HUES48 (cell line): ENCODE results near the gene ZNF292.

ENCODE experiments used
- H3K27ac ChIP-seq: one replicate; pipeline ENCODE4 v1.7.0; 2013; ENCODE audit warnings: low read depth, low read length, inconsistent platforms
- H3K27me3 ChIP-seq: 2 replicates; pipeline ENCODE4 v1.6.1; 2013; ENCODE audit warnings: mild to moderate bottlenecking, low read length; ENCODE audit not compliant: control insufficient read depth, insufficient read depth
- H3K36me3 ChIP-seq: 2 replicates; pipeline ENCODE4 v1.6.1; 2013; ENCODE audit warnings: low read length; ENCODE audit not compliant: control insufficient read depth, insufficient read depth
- H3K4me1 ChIP-seq: 2 replicates; pipeline ENCODE4 v1.6.1; 2013; ENCODE audit warnings: mild to moderate bottlenecking, low read length; ENCODE audit not compliant: control insufficient read depth, insufficient read depth
- H3K4me3 ChIP-seq: 2 replicates; pipeline ENCODE4 v1.5.1; 2013; ENCODE audit warnings: mild to moderate bottlenecking, low read depth, low read length
- H3K9ac ChIP-seq: 2 replicates; pipeline ENCODE4 v1.6.1; 2013; ENCODE audit warnings: mild to moderate bottlenecking, low read depth, low read length, moderate library complexity
- H3K9me3 ChIP-seq: 2 replicates; pipeline ENCODE4 v1.6.1; 2013; ENCODE audit warnings: low read length; ENCODE audit not compliant: control insufficient read depth, insufficient read depth

ZNF292 gene

GRCh38 chr6:87164004-87164403 lies 8.6 kb downstream of the ZNF292 start:
- Histone ChIP-seq H3K9ac (no peak overlapping the region), H3K27me3 (no peaks in the 10 kb centered on the region), H3K4me3 (no peak overlapping the region), H3K36me3 (no peaks in the 10 kb centered on the region), H3K9me3 (no peaks in the 10 kb centered on the region), H3K27ac (no peak overlapping the region), H3K4me1 (peaks cover 41% of the 10 kb centered on the region)

GRCh38 chr6:87164506-87164905 lies 9.1 kb downstream of the ZNF292 start:
- Histone ChIP-seq H3K9me3 (no peaks in the 10 kb centered on the region), H3K36me3 (no peaks in the 10 kb centered on the region), H3K27ac (no peak overlapping the region), H3K4me3 (no peak overlapping the region), H3K27me3 (no peaks in the 10 kb centered on the region), H3K4me1 (peaks cover 45% of the 10 kb centered on the region), H3K9ac (no peak overlapping the region)

DNA sequence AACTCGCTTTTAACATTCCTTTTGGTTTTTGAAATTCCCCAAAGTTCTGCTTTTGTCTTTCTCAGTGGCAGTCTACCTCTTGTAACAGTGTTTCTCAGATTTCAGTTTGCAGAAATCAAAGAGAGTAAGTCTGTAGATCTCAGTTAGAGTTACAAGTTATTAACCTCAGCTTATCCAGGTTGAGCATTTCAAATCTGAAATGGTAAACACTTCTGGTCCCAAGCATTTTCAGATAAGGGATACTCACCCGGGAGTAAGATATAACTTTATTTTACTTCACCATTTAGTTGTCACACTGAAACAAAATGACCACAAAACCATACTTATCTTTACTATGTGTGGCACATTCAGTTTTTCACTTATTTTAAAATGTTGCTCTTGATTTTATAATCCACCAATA lies 9.8 kb downstream of the ZNF292 start:
- no peaks in the 10 kb centered on the region for H3K27me3 ChIP-seq
- H3K9me3 ChIP-seq: no peaks in the 10 kb centered on the region
- H3K9ac ChIP-seq: no peak overlapping the region
- no peak overlapping the region for H3K4me3 ChIP-seq
- H3K4me1 ChIP-seq: peaks cover 52% of the 10 kb centered on the region
- H3K27ac ChIP-seq: no peak overlapping the region
- H3K36me3 ChIP-seq: no peaks in the 10 kb centered on the region

DNA sequence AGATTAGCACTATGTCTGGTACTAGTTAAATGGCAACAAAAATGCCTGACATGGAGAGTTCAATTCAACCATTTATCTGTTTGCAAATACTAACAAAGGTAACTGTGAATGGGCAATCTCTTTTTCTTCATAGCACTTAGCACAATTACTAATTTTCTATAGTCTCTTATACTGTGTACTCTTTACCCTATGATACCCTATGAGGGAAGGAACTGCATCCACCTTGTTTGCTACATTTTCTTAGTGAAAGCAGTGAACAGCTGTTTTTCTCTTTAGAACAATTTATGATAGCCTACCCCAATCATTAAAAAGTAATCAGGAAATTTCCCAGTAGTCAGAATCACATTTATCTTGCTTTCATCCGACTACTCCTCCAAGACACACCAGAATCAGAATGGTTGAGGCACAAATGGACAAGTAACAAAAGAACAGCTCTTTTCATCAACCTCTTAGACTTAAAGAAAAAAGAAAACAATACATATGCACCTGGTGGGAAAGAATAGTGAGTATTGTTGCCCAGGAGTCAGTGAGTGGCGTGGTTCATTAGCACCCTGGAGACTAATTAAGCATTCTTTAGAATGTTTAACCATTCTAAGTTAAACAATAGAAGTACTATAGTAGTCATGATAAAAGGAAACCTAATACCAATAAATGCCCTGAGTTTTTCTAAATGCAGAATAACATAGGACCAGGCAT lies 16.7 kb downstream of the ZNF292 start:
- Histone ChIP-seq H3K9ac (peak overlapping the region; percentile 23; the same call in 1 of the 2 replicates), H3K36me3 (no peaks in the 10 kb centered on the region), H3K27me3 (no peaks in the 10 kb centered on the region), H3K4me1 (peaks cover 76% of the 10 kb centered on the region), H3K9me3 (no peaks in the 10 kb centered on the region), H3K27ac (peak overlapping the region; percentile 77), H3K4me3 (peak overlapping the region; percentile 28)

GRCh38 chr6:87174078-87174579 lies 18.8 kb downstream of the ZNF292 start:
- Histone ChIP-seq H3K9me3 (no peaks in the 10 kb centered on the region), H3K36me3 (no peaks in the 10 kb centered on the region), H3K27me3 (no peaks in the 10 kb centered on the region), H3K27ac (no peak overlapping the region), H3K9ac (no peak overlapping the region), H3K4me1 (peaks cover 83% of the 10 kb centered on the region), H3K4me3 (no peak overlapping the region)

GRCh38 chr6:87176493-87176892 lies 21.1 kb downstream of the ZNF292 start:
- Histone ChIP-seq H3K4me1 (peaks cover 83% of the 10 kb centered on the region), H3K9me3 (no peaks in the 10 kb centered on the region), H3K9ac (no peak overlapping the region), H3K27ac (no peak overlapping the region), H3K27me3 (no peaks in the 10 kb centered on the region), H3K4me3 (no peak overlapping the region), H3K36me3 (no peaks in the 10 kb centered on the region)

- Histone ChIP-seq H3K4me3 (0 out of 2 replicates have a peak overlapping the region, but pooled peaks have one; percentile 1), H3K4me1 (peaks cover 74% of the 10 kb centered on the region), H3K27me3 (no peaks in the 10 kb centered on the region), H3K9ac (0 out of 2 replicates have a peak overlapping the region, but pooled peaks have one; percentile 30), H3K36me3 (peaks cover 9% of the 10 kb centered on the region; the same call in 1 of the 2 replicates), H3K27ac (peak overlapping the region; percentile 61), H3K9me3 (no peaks in the 10 kb centered on the region)
These were observed 24.9 kb downstream of the ZNF292 start for GRCh38 chr6:87180105-87180728.

DNA sequence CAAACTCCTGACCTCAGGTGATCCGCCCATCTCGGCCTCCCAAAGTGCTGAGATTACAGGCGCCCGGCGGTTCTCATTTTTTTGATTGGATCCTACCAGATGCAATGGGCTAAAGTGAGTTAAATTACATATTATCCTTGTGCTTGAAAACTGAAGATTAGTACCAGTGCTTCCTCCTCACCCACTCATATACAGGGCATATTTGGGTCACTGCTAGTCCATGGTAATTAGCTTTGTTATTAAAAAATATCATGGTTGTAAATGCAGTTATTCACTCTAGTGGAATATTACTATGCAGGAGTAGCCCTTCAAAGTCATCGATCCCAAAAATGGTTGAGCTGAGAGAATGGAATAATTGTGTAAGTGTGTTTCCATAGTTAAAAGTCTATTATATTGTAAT lies 26.5 kb downstream of the ZNF292 start:
- Histone ChIP-seq H3K4me3 (no peak overlapping the region), H3K27ac (no peak overlapping the region), H3K9ac (no peak overlapping the region), H3K4me1 (peaks cover 72% of the 10 kb centered on the region), H3K27me3 (no peaks in the 10 kb centered on the region), H3K9me3 (no peaks in the 10 kb centered on the region), H3K36me3 (peaks cover 20% of the 10 kb centered on the region)

DNA sequence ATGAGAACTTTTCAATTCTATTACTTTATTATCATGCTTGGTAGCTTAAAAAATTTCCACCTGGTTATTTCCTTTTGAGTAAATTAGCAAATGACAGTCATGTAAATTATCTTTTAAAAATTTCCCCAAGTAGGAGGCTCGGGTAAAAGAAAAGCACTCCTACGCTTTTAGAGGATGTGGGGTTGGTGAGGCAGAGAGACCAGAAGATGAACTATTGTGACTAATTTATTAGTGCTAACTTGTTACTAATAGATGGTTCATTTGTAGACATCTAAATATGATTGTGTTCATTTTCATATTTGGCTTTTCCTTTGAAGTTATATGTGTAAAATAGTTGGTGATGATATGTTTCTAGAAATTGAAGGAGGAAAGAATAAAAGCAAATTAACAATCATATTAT lies 27.0 kb downstream of the ZNF292 start:
- Histone ChIP-seq H3K9me3 (no peaks in the 10 kb centered on the region), H3K4me3 (no peak overlapping the region), H3K4me1 (peaks cover 70% of the 10 kb centered on the region), H3K27ac (no peak overlapping the region), H3K36me3 (peaks cover 20% of the 10 kb centered on the region), H3K27me3 (no peaks in the 10 kb centered on the region), H3K9ac (no peak overlapping the region)

- Histone ChIP-seq H3K4me3 (no peak overlapping the region), H3K27me3 (no peaks in the 10 kb centered on the region), H3K9me3 (no peaks in the 10 kb centered on the region), H3K36me3 (peaks cover 20% of the 10 kb centered on the region), H3K9ac (no peak overlapping the region), H3K27ac (no peak overlapping the region), H3K4me1 (peaks cover 63% of the 10 kb centered on the region)
These were observed 27.6 kb downstream of the ZNF292 start for GRCh38 chr6:87182940-87183339.

- no peaks in the 10 kb centered on the region for H3K9me3 ChIP-seq
- H3K36me3 ChIP-seq: peaks cover 20% of the 10 kb centered on the region
- no peak overlapping the region for H3K9ac ChIP-seq
- H3K4me1 ChIP-seq: peaks cover 56% of the 10 kb centered on the region
- no peak overlapping the region for H3K27ac ChIP-seq
- no peak overlapping the region for H3K4me3 ChIP-seq
- no peaks in the 10 kb centered on the region for H3K27me3 ChIP-seq
These were observed 28.3 kb downstream of the ZNF292 start for GRCh38 chr6:87183687-87184086.
